B cell (primary cell): ENCODE results near the gene NLRP10. TPM values are rescaled to one million over a fixed set of nuclear protein-coding genes. Genes with fewer than 3 reads are reported as not detected.

Experiments
- ATAC-seq: fragments of 200-7000 bp; cut with Tn5 transposase; one replicate; pipeline ENCODE4 v1.10.0; 2021; ENCODE audit warnings: low read depth, mild to moderate bottlenecking, moderate number of reproducible peaks, moderate library complexity
- CTCF ChIA-PET: fragments of 350-600 bp; sonication (Branson Sonifier 250); formaldehyde crosslinking; loops from one replicate; lab custom pipeline; 2021; ENCODE audit warnings: antibody characterized with exemption, inconsistent platforms; lab: Charles Lee
- POLR2A ChIA-PET: fragments of 350-600 bp; sonication (Branson Sonifier 250); formaldehyde crosslinking; loops from one replicate; lab custom pipeline; 2021; ENCODE audit warnings: antibody characterized with exemption; lab: Charles Lee
- DNase-seq: peaks from one replicate; pipeline ENCODE4 v3.0.0; 2013
- H2AFZ ChIP-seq: 2 replicates; pipeline ENCODE4 v1.6.1; 2012; ENCODE audit warnings: mild to moderate bottlenecking, low read depth, low read length; ENCODE audit not compliant: insufficient read depth, poor library complexity, severe bottlenecking
- H3K27ac ChIP-seq, 2 donors: 1 replicate in 1 of 2; 2 replicates in 1 of 2; pipeline ENCODE4 v1.5.1; 2012 to 2013; ENCODE audit warnings: low read length in 2 of 2, mild to moderate bottlenecking in 2 of 2, moderate library complexity in 1 of 2
- H3K27me3 ChIP-seq, 4 experiments: fragments of 200-600 bp in 1 of 4; sonication (generic) in 1 of 4; replicated peaks in 1 of 4; 1 replicate in 2 of 4; 2 replicates in 2 of 4; pipeline versions ENCODE4 v1.6.1 to v1.7.0; 2013 to 2016; ENCODE audit warnings: low read length in 3 of 4, mild to moderate bottlenecking in 2 of 4, mixed read lengths in 1 of 4, moderate library complexity in 1 of 4; ENCODE audit not compliant: insufficient read depth in 4 of 4, control insufficient read depth in 3 of 4; ENCODE audit errors: control extremely low read depth in 1 of 4
- H3K36me3 ChIP-seq, 2 experiments: replicated peaks in 1 of 2; 1 replicate in 1 of 2; 2 replicates in 1 of 2; pipeline versions ENCODE4 v1.6.1 to v1.7.1; 2013; ENCODE audit warnings: low read length in 1 of 2; ENCODE audit not compliant: insufficient read depth in 2 of 2, control insufficient read depth in 1 of 2; ENCODE audit errors: control extremely low read depth in 1 of 2, extremely low read depth in 1 of 2
- H3K4me1 ChIP-seq, 2 donors: fragments of 200-600 bp in 1 of 2; sonication (generic) in 1 of 2; 1 replicate in 1 of 2; 2 replicates in 1 of 2; pipeline versions ENCODE4 v1.5.1 to v1.6.1; 2013 to 2017; ENCODE audit warnings: low read length in 2 of 2; ENCODE audit not compliant: control insufficient read depth in 2 of 2, insufficient read depth in 2 of 2
- H3K4me2 ChIP-seq: replicated peaks from 2 replicates; pipeline ENCODE3; 2012; ENCODE audit warnings: mild to moderate bottlenecking, low read depth, low read length; ENCODE audit not compliant: poor library complexity, severe bottlenecking
- H3K4me3 ChIP-seq, 5 experiments: fragments of 200-600 bp in 1 of 5; sonication (generic) in 1 of 5; 1 replicate in 3 of 5; 2 replicates in 2 of 5; pipeline versions ENCODE4 v1.5.1 to v1.7.0; 2011 to 2016; ENCODE audit warnings: low read length in 4 of 5, mild to moderate bottlenecking in 4 of 5, low read depth in 2 of 5, control low read depth in 1 of 5, moderate library complexity in 1 of 5; ENCODE audit not compliant: insufficient read depth in 1 of 5; ENCODE audit errors: control extremely low read depth in 1 of 5, extremely low read depth in 1 of 5
- H3K79me2 ChIP-seq: fragments of 200-600 bp; sonication (generic); one replicate; pipeline ENCODE4 v1.6.0; 2016; ENCODE audit warnings: low read length; ENCODE audit not compliant: control insufficient read depth, insufficient read depth
- H3K9ac ChIP-seq: fragments of 200-600 bp; sonication (generic); 2 replicates; pipeline ENCODE4 v1.6.1; 2017; ENCODE audit warnings: mild to moderate bottlenecking, low read length, moderate library complexity
- H3K9me3 ChIP-seq, 3 donors: one replicate each; pipeline versions ENCODE4 v1.6.1 to v1.7.1; 2013; ENCODE audit warnings: low read length in 2 of 3; ENCODE audit not compliant: control insufficient read depth in 2 of 3, insufficient read depth in 1 of 3; ENCODE audit errors: control extremely low read depth in 1 of 3
- H4K20me1 ChIP-seq: 2 replicates; pipeline ENCODE4 v1.6.0; 2012; ENCODE audit warnings: mild to moderate bottlenecking, low read length; ENCODE audit not compliant: insufficient read depth, control insufficient read depth, poor library complexity, severe bottlenecking
- H3K27ac Mint-ChIP-seq: one replicate; pipeline ENCODE4 v1.8.0; 2021; ENCODE audit warnings: mixed read lengths
- H3K27me3 Mint-ChIP-seq: one replicate; pipeline ENCODE4 v1.8.0; 2021; ENCODE audit warnings: mixed read lengths
- H3K4me1 Mint-ChIP-seq: one replicate; pipeline ENCODE4 v1.8.0; 2021; ENCODE audit warnings: mixed read lengths
- H3K4me3 Mint-ChIP-seq: one replicate; pipeline ENCODE4 v1.8.0; 2021; ENCODE audit warnings: mixed read lengths
- H3K9me3 Mint-ChIP-seq: one replicate; pipeline ENCODE4 v1.8.0; 2022; ENCODE audit warnings: mixed read lengths; ENCODE audit not compliant: insufficient read depth
- EZH2 ChIP-seq: IDR thresholded peaks from 2 replicates; pipeline ENCODE4 v1.6.1; 2012; ENCODE audit warnings: borderline replicate concordance, low read depth, mild to moderate bottlenecking, moderate library complexity, low read length; ENCODE audit not compliant: insufficient read depth, poor library complexity, severe bottlenecking
- WGBS: methylation state at CpG from one replicate; pipeline ENCODE4 v1.1.5; 2013; ENCODE audit warnings: missing lambda C conversion rate; ENCODE audit not compliant: insufficient coverage; 5-methylcytosine and 5-hydroxymethylcytosine counted together
- intact Hi-C: fragments of 100-400 bp; cut with micrococcal nuclease; formaldehyde crosslinking; loops from one replicate; pipeline ENCODE4 v1.10.0; 2022
- polyA plus RNA-seq: library from polyadenylated mRNA; depleted of rRNA; stranded (reverse); fragments of >200 nt; gene quantifications from 2 replicates; pipeline ENCODE4 v1.2.3, GENCODE V29; 2012
- total RNA-seq, 2 donors: library from RNA; stranded (reverse); fragments of 120-200 nt in 1 of 2; gene quantifications; 1 replicate in 1 of 2; 2 replicates in 1 of 2; pipeline versions ENCODE4 v1.2.3 to v1.2.4, GENCODE V29; 2013 to 2022
- TF ChIP-seq, protein P1 (sequence below): fragments of 200-600 bp; IDR thresholded peaks from one replicate; pipeline ENCODE4 v1.8.0; 2022; ENCODE audit warnings: antibody characterized with exemption, mild to moderate bottlenecking

NLRP10 gene
- total and polyA plus RNA-seq, 2 donors (not counting 1 experiment from before 2014, with no cell fraction given) = not detected

DNA sequence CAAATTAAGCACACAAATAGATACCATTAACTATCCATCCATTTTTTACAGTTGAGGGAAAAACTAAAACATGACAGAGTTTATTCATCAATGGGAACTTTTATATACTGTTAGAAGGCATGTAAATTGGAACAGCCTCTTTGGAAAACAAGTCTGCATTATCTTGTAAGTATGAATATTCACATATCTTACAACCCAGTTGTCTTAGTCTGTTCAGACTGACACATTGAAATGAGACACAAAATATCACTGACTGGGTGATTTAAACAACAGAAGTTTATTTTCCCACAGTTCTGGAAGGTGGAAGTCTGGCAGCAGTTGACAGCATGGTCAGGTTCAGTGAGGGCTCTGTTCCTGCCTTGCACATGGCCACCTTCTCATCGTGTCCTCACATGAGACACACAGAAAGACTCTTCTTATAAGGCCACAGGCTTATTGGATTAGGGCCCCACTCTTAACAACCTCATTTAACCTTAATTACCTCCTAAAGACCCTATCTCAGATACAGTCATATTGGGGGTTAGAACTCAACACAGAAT, 16.4 kb upstream of the NLRP10 start:
- Mint-ChIP-seq H3K9me3 (no peaks in the 10 kb centered on the region), H3K27ac (no peak overlapping the region), H3K4me1 (peaks cover 8% of the 10 kb centered on the region), H3K27me3 (no peaks in the 10 kb centered on the region), H3K4me3 (no peak overlapping the region)
- POLR2A ChIA-PET = no interaction called here
- CTCF ChIA-PET = no interaction called here
- H3K27me3 ChIP-seq = no peaks in the 10 kb centered on the region
- no peak overlapping the region for H2AFZ ChIP-seq
- TF ChIP-seq EZH2 = no peak
- TF ChIP-seq, protein P1, sequence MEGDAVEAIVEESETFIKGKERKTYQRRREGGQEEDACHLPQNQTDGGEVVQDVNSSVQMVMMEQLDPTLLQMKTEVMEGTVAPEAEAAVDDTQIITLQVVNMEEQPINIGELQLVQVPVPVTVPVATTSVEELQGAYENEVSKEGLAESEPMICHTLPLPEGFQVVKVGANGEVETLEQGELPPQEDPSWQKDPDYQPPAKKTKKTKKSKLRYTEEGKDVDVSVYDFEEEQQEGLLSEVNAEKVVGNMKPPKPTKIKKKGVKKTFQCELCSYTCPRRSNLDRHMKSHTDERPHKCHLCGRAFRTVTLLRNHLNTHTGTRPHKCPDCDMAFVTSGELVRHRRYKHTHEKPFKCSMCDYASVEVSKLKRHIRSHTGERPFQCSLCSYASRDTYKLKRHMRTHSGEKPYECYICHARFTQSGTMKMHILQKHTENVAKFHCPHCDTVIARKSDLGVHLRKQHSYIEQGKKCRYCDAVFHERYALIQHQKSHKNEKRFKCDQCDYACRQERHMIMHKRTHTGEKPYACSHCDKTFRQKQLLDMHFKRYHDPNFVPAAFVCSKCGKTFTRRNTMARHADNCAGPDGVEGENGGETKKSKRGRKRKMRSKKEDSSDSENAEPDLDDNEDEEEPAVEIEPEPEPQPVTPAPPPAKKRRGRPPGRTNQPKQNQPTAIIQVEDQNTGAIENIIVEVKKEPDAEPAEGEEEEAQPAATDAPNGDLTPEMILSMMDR = no peak
- WGBS = no CpG with 5 or more reads among the region's 1 CpG
- no peak for DNase-seq
- ATAC-seq = no peak
- peaks cover 0 to 2% (median 0%) of the 10 kb centered on the region in 3 donors for H3K9me3 ChIP-seq
- intact Hi-C loops = no loop called here
- H3K9ac ChIP-seq = no peak overlapping the region
- no peak overlapping the region for H3K4me2 ChIP-seq
- no peak overlapping the region for H3K27ac ChIP-seq
- H3K4me1 ChIP-seq = peaks cover 8% of the 10 kb centered on the region in 2 donors
- no peaks in the 10 kb centered on the region for H3K36me3 ChIP-seq
- H3K79me2 ChIP-seq = peaks cover 23% of the 10 kb centered on the region
- no peak overlapping the region for H3K4me3 ChIP-seq
- H4K20me1 ChIP-seq = no peaks in the 10 kb centered on the region

DNA sequence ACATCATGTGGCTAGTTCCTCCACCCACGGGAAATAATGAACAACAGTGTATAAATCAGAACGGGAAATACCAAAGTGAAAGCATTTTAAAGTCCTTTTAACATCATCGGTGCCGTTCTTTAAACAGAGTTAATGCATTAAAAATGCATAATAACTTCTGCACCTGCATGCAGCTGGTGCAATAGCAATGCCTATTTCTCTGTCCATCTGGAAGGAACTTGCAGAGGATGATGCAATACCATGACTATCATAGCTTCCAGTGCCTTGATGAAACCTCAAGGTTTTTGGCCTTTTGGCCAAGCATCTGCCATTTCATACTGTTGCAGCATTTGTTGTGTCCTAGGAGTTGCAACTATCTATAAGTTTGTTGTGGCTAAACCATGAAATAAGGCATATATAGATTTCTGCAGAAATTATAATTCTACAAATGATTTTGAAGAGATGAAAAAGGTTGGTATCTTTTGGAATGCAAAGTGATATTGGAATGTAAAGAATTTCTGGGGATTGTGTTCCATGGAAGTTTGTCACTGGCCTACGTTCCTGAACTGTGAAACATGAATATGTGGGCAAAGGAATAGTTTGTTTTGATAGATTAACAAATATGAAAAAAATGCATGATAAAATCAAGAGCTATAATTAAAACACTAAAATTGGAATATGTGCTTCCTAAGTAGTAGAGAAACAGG, 12.1 kb upstream of the NLRP10 start:
- POLR2A ChIA-PET = interaction anchor here (0.7 kb wide), 1 partner anchor 878 kb away, joined by 5 read pairs; no protein-coding TSS in a partner anchor
- intact Hi-C loops = no loop called here
- H3K27ac ChIP-seq = no peak overlapping the region
- H3K4me1 ChIP-seq = no peaks in the 10 kb centered on the region
- no peak overlapping the region for H3K9ac ChIP-seq
- Mint-ChIP-seq H3K9me3 (no peaks in the 10 kb centered on the region), H3K27ac (no peak overlapping the region), H3K27me3 (peaks cover 3% of the 10 kb centered on the region), H3K4me1 (no peaks in the 10 kb centered on the region), H3K4me3 (no peak overlapping the region)
- no peaks in the 10 kb centered on the region for H4K20me1 ChIP-seq
- WGBS = 55% methylated on average over 3 of the region's 5 CpGs
- H3K9me3 ChIP-seq = peaks cover 0 to 2% (median 0%) of the 10 kb centered on the region in 3 donors
- TF ChIP-seq, protein P1 = no peak
- no peak for TF ChIP-seq EZH2
- no peaks in the 10 kb centered on the region for H3K79me2 ChIP-seq
- no peak for ATAC-seq
- no peak for DNase-seq
- peaks cover 0 to 4% (median 0%) of the 10 kb centered on the region in 4 experiments for H3K27me3 ChIP-seq
- CTCF ChIA-PET = interaction anchor here (0.6 to 1.2 kb wide), 2 partner anchors 38 to 1310 kb away, joined by 3 read pairs; no protein-coding TSS in a partner anchor
- H2AFZ ChIP-seq = no peak overlapping the region
- no peak overlapping the region for H3K4me3 ChIP-seq
- H3K36me3 ChIP-seq = no peaks in the 10 kb centered on the region
- H3K4me2 ChIP-seq = no peak overlapping the region
